WI38 (cell line): ENCODE results near the gene ITGA3.

Experiments used
- H3K4me3 ChIP-seq: 2 replicates; pipeline ENCODE4 v1.5.1; 2011; ENCODE audit warnings: low read depth, mild to moderate bottlenecking, control low read depth, low read length
- CTCF ChIP-seq: IDR thresholded peaks from 2 replicates; pipeline ENCODE4 v1.5.1; 2012; ENCODE audit warnings: low read depth, mild to moderate bottlenecking, control low read depth, low read length

Gene ITGA3

GRCh38 chr17:50072925-50073324 is 17.0 kb downstream of the ITGA3 start:
- H3K4me3 ChIP-seq, result no peak overlapping the region
- no peak for TF ChIP-seq CTCF

- no peak for TF ChIP-seq CTCF
- H3K4me3 ChIP-seq, result no peak overlapping the region
These were observed 18.3 kb downstream of the ITGA3 start for GRCh38 chr17:50074227-50074626.

- H3K4me3 ChIP-seq, result no peak overlapping the region
- no peak for TF ChIP-seq CTCF
These were observed 19.6 kb downstream of the ITGA3 start for GRCh38 chr17:50075446-50076032.

GRCh38 chr17:50076221-50076590 is 20.3 kb downstream of the ITGA3 start:
- no peak overlapping the region for H3K4me3 ChIP-seq
- no peak for TF ChIP-seq CTCF

- no peak overlapping the region for H3K4me3 ChIP-seq
- no peak for TF ChIP-seq CTCF
These were observed 20.8 kb downstream of the ITGA3 start for GRCh38 chr17:50076591-50077235.

- TF ChIP-seq CTCF, result no peak
- no peak overlapping the region for H3K4me3 ChIP-seq
These were observed 22.5 kb downstream of the ITGA3 start for GRCh38 chr17:50078430-50078829.

GRCh38 chr17:50079334-50080095 is 23.6 kb downstream of the ITGA3 start:
- no peak overlapping the region for H3K4me3 ChIP-seq
- 0 out of 2 replicates have a peak, but pooled peaks have one; percentile 14 for TF ChIP-seq CTCF
